Effector memory CD8-positive, alpha-beta T cell (primary cell): ENCODE data around the gene ADGRL3.

ENCODE experiments used
- ATAC-seq: fragments of 150-1000 bp; cut with Tn5 transposase; replicated peaks from 2 replicates; pipeline ENCODE4 v1.10.0; 2021; ENCODE audit warnings: mild to moderate bottlenecking, moderate library complexity
- DNase-seq, 3 experiments: peaks; one replicate each; pipeline ENCODE4 v3.0.0; 2021
- H3K27ac Mint-ChIP-seq, 2 donors: one replicate each; pipeline ENCODE4 v1.8.0; 2022; ENCODE audit warnings: mild to moderate bottlenecking in 2 of 2, mixed read lengths in 2 of 2, moderate library complexity in 2 of 2
- H3K27me3 Mint-ChIP-seq, 2 donors: one replicate each; pipeline ENCODE4 v1.8.0; 2022; ENCODE audit warnings: mixed read lengths in 2 of 2
- H3K36me3 Mint-ChIP-seq: one replicate; pipeline ENCODE4 v1.8.0; 2022; ENCODE audit warnings: mild to moderate bottlenecking, moderate library complexity, mixed read lengths; ENCODE audit not compliant: insufficient read depth
- H3K4me1 Mint-ChIP-seq, 2 donors: one replicate each; pipeline ENCODE4 v1.8.0; 2022; ENCODE audit warnings: low read depth in 2 of 2, mixed read lengths in 2 of 2
- H3K4me3 Mint-ChIP-seq, 2 donors: one replicate each; pipeline ENCODE4 v1.8.0; 2022; ENCODE audit warnings: mild to moderate bottlenecking in 2 of 2, mixed read lengths in 2 of 2, moderate library complexity in 2 of 2
- H3K9me3 Mint-ChIP-seq, 2 donors: one replicate each; pipeline ENCODE4 v1.8.0; 2022; ENCODE audit warnings: mixed read lengths in 2 of 2

The ADGRL3 gene

GRCh38 chr4:61522312-61522711 is 322.2 kb downstream of the ADGRL3 start:
- Mint-ChIP-seq H3K27ac (no peak overlapping the region), H3K36me3 (no peaks in the 10 kb centered on the region), H3K4me1 (no peaks in the 10 kb centered on the region), H3K9me3 (peaks cover 8 to 24% of the 10 kb centered on the region in 2 donors), H3K27me3 (no peaks in the 10 kb centered on the region), H3K4me3 (no peak overlapping the region)
- DNase-seq (no peak), ATAC-seq (no peak)

DNA sequence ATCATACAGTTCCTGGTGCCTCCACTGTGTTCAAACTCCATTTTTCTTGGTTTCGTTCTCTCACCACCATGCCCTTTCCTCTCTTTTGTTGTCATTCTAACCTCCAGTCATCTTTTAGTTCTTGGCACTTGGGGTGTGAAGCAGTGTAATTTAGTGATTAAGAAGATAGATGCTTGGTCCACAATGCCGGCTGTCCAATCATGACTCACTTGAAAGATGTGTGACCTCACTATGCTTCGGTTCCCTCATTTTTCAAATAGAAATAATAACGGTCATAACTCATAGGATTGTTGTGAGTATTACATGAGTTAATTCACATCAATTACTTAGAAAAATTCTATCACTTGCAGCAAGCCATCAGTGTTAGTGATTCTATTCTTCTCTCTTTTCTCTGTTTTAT is 327.8 kb downstream of the ADGRL3 start:
- Mint-ChIP-seq H3K9me3 (peaks cover 9 to 13% of the 10 kb centered on the region in 2 donors), H3K4me1 (no peaks in the 10 kb centered on the region), H3K27me3 (no peaks in the 10 kb centered on the region), H3K36me3 (no peaks in the 10 kb centered on the region), H3K4me3 (no peak overlapping the region), H3K27ac (no peak overlapping the region)
- ATAC-seq (no peak), DNase-seq (no peak)

DNA sequence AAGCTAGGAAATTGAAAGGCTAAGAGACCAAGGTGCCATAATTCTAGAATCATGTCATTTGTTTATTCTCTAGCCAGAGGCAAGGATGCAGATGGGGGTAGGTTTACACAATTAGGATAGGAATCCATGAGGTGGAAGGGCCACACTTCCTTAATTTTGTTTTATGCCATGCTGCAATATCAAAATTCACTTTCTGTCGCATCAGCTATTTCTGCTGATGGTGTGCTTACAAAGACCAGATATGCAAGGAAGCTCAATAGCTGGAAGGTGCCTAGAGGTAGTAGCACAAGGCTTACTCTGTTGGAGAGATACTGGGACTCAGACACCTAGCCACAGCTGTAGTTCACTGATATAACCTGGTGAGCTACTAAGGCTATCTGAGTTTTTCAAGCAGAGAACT is 328.5 kb downstream of the ADGRL3 start:
- Mint-ChIP-seq H3K27ac (no peak overlapping the region), H3K27me3 (no peaks in the 10 kb centered on the region), H3K4me3 (no peak overlapping the region), H3K9me3 (peaks cover 9 to 13% of the 10 kb centered on the region in 2 donors), H3K4me1 (no peaks in the 10 kb centered on the region), H3K36me3 (no peaks in the 10 kb centered on the region)
- no peak for DNase-seq
- ATAC-seq, result no peak

- Mint-ChIP-seq H3K4me3 (no peak overlapping the region), H3K36me3 (no peaks in the 10 kb centered on the region), H3K27me3 (no peaks in the 10 kb centered on the region), H3K4me1 (no peaks in the 10 kb centered on the region), H3K27ac (no peak overlapping the region), H3K9me3 (peaks cover 0 to 12% of the 10 kb centered on the region in 2 donors)
- ATAC-seq (no peak), DNase-seq (no peak)
Measured at GRCh38 chr4:61531188-61531587, 331.1 kb downstream of the ADGRL3 start.

- no peak for ATAC-seq
Measured at GRCh38 chr4:61532336-61533000, 332.3 kb downstream of the ADGRL3 start.

GRCh38 chr4:61533140-61533539 is 333.0 kb downstream of the ADGRL3 start:
- ATAC-seq (no peak), DNase-seq (no peak)
- Mint-ChIP-seq H3K36me3 (no peaks in the 10 kb centered on the region), H3K27me3 (no peaks in the 10 kb centered on the region), H3K4me1 (no peaks in the 10 kb centered on the region), H3K4me3 (no peak overlapping the region), H3K27ac (no peak overlapping the region), H3K9me3 (peaks cover 7 to 12% of the 10 kb centered on the region in 2 donors)

More at GRCh38 chr4:61532336-61533000, 332.3 kb downstream of the ADGRL3 start:
- Mint-ChIP-seq H3K27ac (no peak overlapping the region), H3K36me3 (no peaks in the 10 kb centered on the region), H3K27me3 (no peaks in the 10 kb centered on the region), H3K4me3 (no peak overlapping the region), H3K9me3 (peaks cover under 1 to 16% of the 10 kb centered on the region in 2 donors), H3K4me1 (no peaks in the 10 kb centered on the region)
- no peak for DNase-seq

DNA sequence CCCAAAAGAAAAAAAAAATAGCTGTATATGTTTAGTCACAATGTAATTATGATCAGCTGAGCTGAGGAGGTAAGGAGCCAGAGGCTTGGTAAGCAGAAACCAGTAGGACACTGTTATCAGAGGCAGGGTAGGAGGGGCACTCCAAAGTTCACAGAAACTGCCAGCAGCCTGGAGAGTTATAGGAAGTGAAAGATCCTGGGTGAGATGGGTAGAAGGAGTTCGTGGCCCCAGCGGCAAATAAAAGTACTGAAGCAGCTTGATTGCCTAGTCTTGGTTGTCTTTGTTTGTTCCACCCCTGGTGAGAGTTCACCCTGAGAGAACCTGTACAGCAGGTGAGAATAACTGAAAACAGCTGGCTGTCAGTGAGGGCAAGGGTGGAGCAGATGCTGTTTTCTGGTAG is 340.8 kb downstream of the ADGRL3 start:
- H3K27ac Mint-ChIP-seq, result no peak overlapping the region
- no peaks in the 10 kb centered on the region for H3K4me1 Mint-ChIP-seq
- no peak for ATAC-seq
- DNase-seq, result no peak
- H3K9me3 Mint-ChIP-seq, result peaks cover 17 to 24% of the 10 kb centered on the region in 2 donors
- no peak overlapping the region for H3K4me3 Mint-ChIP-seq
- H3K27me3 Mint-ChIP-seq, result no peaks in the 10 kb centered on the region
- no peaks in the 10 kb centered on the region for H3K36me3 Mint-ChIP-seq

DNA sequence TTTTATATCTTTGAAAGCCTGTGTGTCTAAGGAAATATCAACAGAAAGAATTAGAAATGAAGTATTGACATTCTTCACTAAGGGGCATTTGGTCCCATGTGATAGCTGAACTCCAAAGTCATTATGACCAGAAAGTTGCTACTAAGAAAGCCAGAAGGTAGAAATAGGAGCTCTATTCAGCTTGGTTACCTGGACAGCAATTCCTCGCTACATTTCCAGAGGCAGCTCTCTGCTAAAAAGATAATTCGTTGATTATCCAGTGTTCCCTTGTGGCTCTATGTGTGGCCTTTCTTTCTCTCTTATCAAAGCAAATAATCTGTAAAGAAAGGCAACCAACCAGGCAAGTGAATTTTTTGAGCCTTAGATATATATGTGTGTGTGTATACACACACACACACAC is 341.3 kb downstream of the ADGRL3 start:
- Mint-ChIP-seq H3K9me3 (peaks cover 16 to 27% of the 10 kb centered on the region in 2 donors), H3K36me3 (no peaks in the 10 kb centered on the region), H3K4me1 (no peaks in the 10 kb centered on the region), H3K27ac (no peak overlapping the region), H3K4me3 (no peak overlapping the region), H3K27me3 (no peaks in the 10 kb centered on the region)
- no peak for DNase-seq
- no peak for ATAC-seq

GRCh38 chr4:61543976-61544375 is 343.9 kb downstream of the ADGRL3 start:
- H3K4me1 Mint-ChIP-seq, result no peaks in the 10 kb centered on the region
- no peak overlapping the region for H3K4me3 Mint-ChIP-seq
- H3K27ac Mint-ChIP-seq, result no peak overlapping the region
- ATAC-seq (no peak), DNase-seq (no peak)
- no peaks in the 10 kb centered on the region for H3K36me3 Mint-ChIP-seq
- peaks cover 20 to 37% of the 10 kb centered on the region in 2 donors for H3K9me3 Mint-ChIP-seq
- H3K27me3 Mint-ChIP-seq, result no peaks in the 10 kb centered on the region

GRCh38 chr4:61545902-61546480 is 345.9 kb downstream of the ADGRL3 start:
- no peak overlapping the region for H3K4me3 Mint-ChIP-seq
- H3K4me1 Mint-ChIP-seq, result no peaks in the 10 kb centered on the region
- DNase-seq (no peak), ATAC-seq (no peak)
- peaks cover 13 to 33% of the 10 kb centered on the region in 2 donors for H3K9me3 Mint-ChIP-seq
- H3K36me3 Mint-ChIP-seq, result no peaks in the 10 kb centered on the region
- no peaks in the 10 kb centered on the region for H3K27me3 Mint-ChIP-seq
- H3K27ac Mint-ChIP-seq, result no peak overlapping the region

DNA sequence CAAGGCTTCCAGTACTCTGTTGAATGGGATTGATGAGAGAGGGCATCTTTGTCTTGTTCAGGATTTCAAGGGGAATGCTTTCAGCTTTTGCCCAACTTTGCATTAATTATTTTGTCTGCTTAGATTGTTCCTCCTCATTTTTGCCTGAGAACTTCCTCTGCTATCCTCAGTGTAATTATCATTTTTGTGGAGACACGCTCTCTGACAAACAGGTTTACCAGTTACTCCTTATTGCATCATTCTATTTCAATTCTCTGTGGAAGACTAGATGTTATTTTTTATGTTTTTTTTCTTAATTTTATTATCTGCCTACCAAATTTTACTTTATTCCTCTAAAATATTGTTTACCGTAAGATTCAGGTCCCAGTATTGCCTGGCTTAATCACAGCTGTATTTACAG is 349.2 kb downstream of the ADGRL3 start:
- H3K27ac Mint-ChIP-seq, result no peak overlapping the region
- DNase-seq (no peak), ATAC-seq (no peak)
- no peaks in the 10 kb centered on the region for H3K27me3 Mint-ChIP-seq
- H3K4me3 Mint-ChIP-seq, result no peak overlapping the region
- H3K36me3 Mint-ChIP-seq, result no peaks in the 10 kb centered on the region
- peaks cover 11 to 30% of the 10 kb centered on the region in 2 donors for H3K9me3 Mint-ChIP-seq
- H3K4me1 Mint-ChIP-seq, result no peaks in the 10 kb centered on the region

- Mint-ChIP-seq H3K27ac (no peak overlapping the region), H3K9me3 (peaks cover 8 to 19% of the 10 kb centered on the region in 2 donors), H3K4me3 (no peak overlapping the region), H3K27me3 (no peaks in the 10 kb centered on the region), H3K36me3 (no peaks in the 10 kb centered on the region), H3K4me1 (no peaks in the 10 kb centered on the region)
- DNase-seq (no peak), ATAC-seq (no peak)
Measured at GRCh38 chr4:61553557-61554125, 353.5 kb downstream of the ADGRL3 start.

DNA sequence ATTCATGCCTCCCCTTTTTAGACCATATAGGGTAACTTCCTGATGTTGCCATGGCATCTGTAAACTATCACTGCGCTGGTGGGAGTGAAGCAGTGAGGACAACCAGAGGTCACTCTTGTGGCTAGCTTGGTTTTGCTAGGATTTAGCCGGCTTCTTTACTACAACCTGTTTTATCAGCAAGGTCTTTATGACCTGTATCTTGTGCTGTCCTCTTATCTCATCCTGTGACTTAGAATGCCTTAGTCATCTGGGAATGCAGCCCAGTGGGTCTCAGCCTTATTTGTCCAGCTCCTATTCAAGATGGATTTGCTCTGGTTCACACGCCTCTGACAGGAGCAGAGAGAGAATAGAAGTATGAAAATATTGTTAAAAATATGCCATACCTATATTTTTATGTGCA is 355.7 kb downstream of the ADGRL3 start:
- Mint-ChIP-seq H3K36me3 (no peaks in the 10 kb centered on the region), H3K9me3 (peaks cover 8 to 15% of the 10 kb centered on the region in 2 donors), H3K27me3 (no peaks in the 10 kb centered on the region), H3K27ac (no peak overlapping the region), H3K4me3 (no peak overlapping the region), H3K4me1 (no peaks in the 10 kb centered on the region)
- no peak for ATAC-seq
- no peak for DNase-seq

DNA sequence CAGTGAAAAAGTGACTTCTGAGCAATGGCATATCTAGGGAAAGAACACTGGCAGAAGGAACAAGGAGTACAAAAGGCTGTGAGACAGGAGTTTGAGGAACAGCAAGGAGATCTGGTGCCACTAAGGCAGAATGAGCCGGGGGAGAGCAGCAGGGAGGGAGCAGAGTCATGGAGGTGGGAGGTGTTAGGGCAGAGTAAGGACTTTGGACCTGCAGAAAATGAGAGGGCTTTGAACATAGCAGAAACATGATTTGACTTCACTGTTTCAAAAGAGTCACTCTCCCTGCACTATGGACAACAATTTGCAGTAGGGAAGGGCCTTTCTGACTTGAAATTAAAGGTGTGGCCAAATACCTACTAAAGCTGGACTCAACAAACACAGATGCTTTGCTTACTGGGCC is 356.2 kb downstream of the ADGRL3 start:
- H3K27me3 Mint-ChIP-seq, result no peaks in the 10 kb centered on the region
- DNase-seq (no peak), ATAC-seq (no peak)
- peaks cover 8 to 15% of the 10 kb centered on the region in 2 donors for H3K9me3 Mint-ChIP-seq
- no peaks in the 10 kb centered on the region for H3K36me3 Mint-ChIP-seq
- H3K4me3 Mint-ChIP-seq, result no peak overlapping the region
- H3K4me1 Mint-ChIP-seq, result no peaks in the 10 kb centered on the region
- no peak overlapping the region for H3K27ac Mint-ChIP-seq
